Progenitor cell of endocrine pancreas (in vitro differentiated cells): ENCODE measurements around the gene C4orf50. TPM values are rescaled to one million over a fixed set of nuclear protein-coding genes. Genes with fewer than 3 reads are reported as not detected.
"Not testable (repeated sequence)": the region's sequence is repeated elsewhere in the genome, so short reads cannot be mapped to it uniquely, and the experiment has no call there.

Experiments used
- DNase-seq: peaks from one replicate; pipeline ENCODE4 v3.0.0; 2021; ENCODE audit warnings: low spot score; ENCODE audit not compliant: unreplicated experiment
- H3K27ac Mint-ChIP-seq: 2 replicates; pipeline ENCODE4 v1.8.0; 2021; ENCODE audit warnings: mild to moderate bottlenecking, moderate library complexity, mixed read lengths
- H3K27me3 Mint-ChIP-seq: 2 replicates; pipeline ENCODE4 v1.8.0; 2021; ENCODE audit warnings: mixed read lengths
- H3K36me3 Mint-ChIP-seq: 2 replicates; pipeline ENCODE4 v1.8.0; 2022; ENCODE audit warnings: mixed read lengths; ENCODE audit not compliant: insufficient read depth
- H3K4me1 Mint-ChIP-seq: 2 replicates; pipeline ENCODE4 v1.8.0; 2021; ENCODE audit warnings: low read depth, mixed read lengths
- H3K4me3 Mint-ChIP-seq: 2 replicates; pipeline ENCODE4 v1.8.0; 2021; ENCODE audit warnings: low read depth, mild to moderate bottlenecking, moderate library complexity, mixed read lengths
- H3K9me3 Mint-ChIP-seq: 2 replicates; pipeline ENCODE4 v1.8.0; 2021; ENCODE audit warnings: low read depth, mixed read lengths
- total RNA-seq: library from RNA; stranded (reverse); gene quantifications from 2 replicates; pipeline ENCODE4 v1.2.1, GENCODE V29; 2021
- TF ChIP-seq, protein P1 (sequence below): fragments of 200-600 bp; sonication (generic); IDR thresholded peaks from one replicate; pipeline ENCODE4 v1.5.0; 2021; ENCODE audit warnings: antibody characterized with exemption, mild to moderate bottlenecking; ENCODE audit not compliant: unreplicated experiment

C4orf50 gene
- total RNA-seq, 1 donor from 2014 or later: 0.19 TPM

DNA sequence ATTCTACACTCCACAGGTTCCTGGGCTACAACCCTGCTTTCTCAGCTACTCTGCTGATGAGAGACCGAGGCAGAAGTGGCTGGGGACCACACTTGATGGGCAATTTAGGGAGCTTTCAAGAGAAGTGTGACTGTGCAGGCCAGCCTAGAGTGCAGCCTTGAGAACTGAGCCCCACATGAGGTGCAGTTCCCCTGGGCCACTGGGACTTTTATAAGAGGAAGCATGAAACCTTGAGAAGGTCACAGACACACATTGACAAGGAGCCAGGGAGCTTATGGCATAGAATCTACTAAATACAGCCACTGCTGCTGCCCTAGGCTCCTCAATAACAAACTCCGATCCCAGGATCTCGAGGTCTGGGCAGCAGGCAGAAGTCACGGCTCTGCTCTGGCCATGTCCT lies 13.1 kb downstream of the C4orf50 start:
- Mint-ChIP-seq H3K4me1 (no peaks in the 10 kb centered on the region), H3K36me3 (no peaks in the 10 kb centered on the region), H3K4me3 (no peak overlapping the region), H3K27me3 (peaks cover 47% of the 10 kb centered on the region), H3K9me3 (no peaks in the 10 kb centered on the region), H3K27ac (no peak overlapping the region)
- TF ChIP-seq, protein P1, sequence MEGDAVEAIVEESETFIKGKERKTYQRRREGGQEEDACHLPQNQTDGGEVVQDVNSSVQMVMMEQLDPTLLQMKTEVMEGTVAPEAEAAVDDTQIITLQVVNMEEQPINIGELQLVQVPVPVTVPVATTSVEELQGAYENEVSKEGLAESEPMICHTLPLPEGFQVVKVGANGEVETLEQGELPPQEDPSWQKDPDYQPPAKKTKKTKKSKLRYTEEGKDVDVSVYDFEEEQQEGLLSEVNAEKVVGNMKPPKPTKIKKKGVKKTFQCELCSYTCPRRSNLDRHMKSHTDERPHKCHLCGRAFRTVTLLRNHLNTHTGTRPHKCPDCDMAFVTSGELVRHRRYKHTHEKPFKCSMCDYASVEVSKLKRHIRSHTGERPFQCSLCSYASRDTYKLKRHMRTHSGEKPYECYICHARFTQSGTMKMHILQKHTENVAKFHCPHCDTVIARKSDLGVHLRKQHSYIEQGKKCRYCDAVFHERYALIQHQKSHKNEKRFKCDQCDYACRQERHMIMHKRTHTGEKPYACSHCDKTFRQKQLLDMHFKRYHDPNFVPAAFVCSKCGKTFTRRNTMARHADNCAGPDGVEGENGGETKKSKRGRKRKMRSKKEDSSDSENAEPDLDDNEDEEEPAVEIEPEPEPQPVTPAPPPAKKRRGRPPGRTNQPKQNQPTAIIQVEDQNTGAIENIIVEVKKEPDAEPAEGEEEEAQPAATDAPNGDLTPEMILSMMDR: no peak
- no peak for DNase-seq

DNA sequence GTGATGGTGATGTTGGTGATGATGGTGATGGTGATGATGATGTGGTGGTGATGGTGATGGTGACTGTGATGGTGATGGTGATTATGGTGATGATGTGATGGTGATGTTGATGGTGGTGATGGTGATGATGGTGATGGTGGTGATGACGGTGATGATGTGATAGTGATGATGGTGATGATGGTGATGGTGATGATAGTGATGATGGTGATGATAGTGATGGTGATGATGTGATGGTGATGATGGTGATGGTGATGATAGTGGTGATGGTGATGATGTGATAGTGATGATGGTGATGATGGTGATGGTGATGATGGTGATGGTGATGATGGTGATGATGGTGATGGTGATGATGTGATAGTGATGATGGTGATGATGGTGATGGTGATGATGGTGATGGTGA lies 14.7 kb downstream of the C4orf50 start:
- not testable (repeated sequence) for H3K36me3 Mint-ChIP-seq, H3K27ac Mint-ChIP-seq, H3K4me3 Mint-ChIP-seq, DNase-seq, H3K9me3 Mint-ChIP-seq, H3K4me1 Mint-ChIP-seq
- peaks cover 43% of the 10 kb centered on the region for H3K27me3 Mint-ChIP-seq

DNA sequence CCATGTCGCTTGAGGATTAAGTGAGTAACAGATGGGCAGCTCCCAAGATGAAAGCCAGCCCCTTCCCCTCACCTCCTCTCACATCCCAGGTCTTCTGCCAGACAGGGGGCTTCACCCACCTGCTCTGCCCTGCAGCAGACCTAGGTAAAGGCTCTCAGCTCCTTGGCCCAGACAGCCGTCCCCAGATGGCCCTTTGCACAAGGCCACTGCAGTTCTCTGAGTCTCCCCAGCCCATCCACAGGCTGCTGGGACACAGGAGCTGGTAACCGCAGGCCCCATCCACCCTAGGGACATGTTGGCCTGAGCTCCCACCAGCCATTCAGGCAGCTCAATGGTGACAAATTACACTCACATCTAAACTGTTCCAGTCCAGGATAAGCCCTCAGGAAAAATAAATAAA lies 15.3 kb downstream of the C4orf50 start:
- no peaks in the 10 kb centered on the region for H3K9me3 Mint-ChIP-seq
- H3K36me3 Mint-ChIP-seq: no peaks in the 10 kb centered on the region
- H3K27me3 Mint-ChIP-seq: peaks cover 45% of the 10 kb centered on the region
- H3K4me1 Mint-ChIP-seq: no peaks in the 10 kb centered on the region
- DNase-seq: no peak
- no peak overlapping the region for H3K4me3 Mint-ChIP-seq
- H3K27ac Mint-ChIP-seq: no peak overlapping the region
- TF ChIP-seq, protein P1: no peak

GRCh38 chr4:6002492-6002833 lies 15.8 kb downstream of the C4orf50 start:
- no peaks in the 10 kb centered on the region for H3K4me1 Mint-ChIP-seq
- no peaks in the 10 kb centered on the region for H3K9me3 Mint-ChIP-seq
- no peak overlapping the region for H3K4me3 Mint-ChIP-seq
- TF ChIP-seq, protein P1: no peak
- no peak overlapping the region for H3K27ac Mint-ChIP-seq
- peaks cover 40% of the 10 kb centered on the region for H3K27me3 Mint-ChIP-seq
- no peak for DNase-seq
- no peaks in the 10 kb centered on the region for H3K36me3 Mint-ChIP-seq

- H3K4me1 Mint-ChIP-seq: no peaks in the 10 kb centered on the region
- no peak for DNase-seq
These were observed 16.3 kb downstream of the C4orf50 start for GRCh38 chr4:6001680-6002491.

More at GRCh38 chr4:6001680-6002491, 16.3 kb downstream of the C4orf50 start:
- peaks cover 36% of the 10 kb centered on the region for H3K27me3 Mint-ChIP-seq
- no peaks in the 10 kb centered on the region for H3K9me3 Mint-ChIP-seq
- H3K27ac Mint-ChIP-seq: no peak overlapping the region
- no peak overlapping the region for H3K4me3 Mint-ChIP-seq
- TF ChIP-seq, protein P1: no peak
- no peaks in the 10 kb centered on the region for H3K36me3 Mint-ChIP-seq
